Natural killer cell (primary cell): ENCODE results near the gene ADAM23. TPM values are rescaled to one million over a fixed set of nuclear protein-coding genes. Genes with fewer than 3 reads are reported as not detected.

Experiments used
- ATAC-seq, 3 donors: fragments of 150-1000 bp in 2 of 3; fragments of 200-7000 bp in 1 of 3; cut with Tn5 transposase; 1 replicate in 1 of 3; 2 replicates in 2 of 3; pipeline ENCODE4 v1.10.0; 2021; ENCODE audit warnings: mild to moderate bottlenecking in 2 of 3, moderate library complexity in 2 of 3
- DNase-seq, 2 donors: peaks; one replicate each; pipeline versions ENCODE4 v3.0.0 to v3.0.0-alpha.2; 2013 to 2021; ENCODE audit warnings: mixed read lengths in 1 of 2
- H3K27ac ChIP-seq: one replicate; pipeline ENCODE4 v1.5.1; 2013; ENCODE audit warnings: mild to moderate bottlenecking, low read length
- H3K27me3 ChIP-seq: one replicate; pipeline ENCODE4 v1.6.1; 2013; ENCODE audit warnings: low read length; ENCODE audit not compliant: control insufficient read depth, insufficient read depth
- H3K36me3 ChIP-seq: one replicate; pipeline ENCODE4 v1.6.1; 2013; ENCODE audit warnings: low read length; ENCODE audit not compliant: control insufficient read depth, insufficient read depth
- H3K4me1 ChIP-seq: one replicate; pipeline ENCODE4 v1.6.1; 2013; ENCODE audit warnings: low read length; ENCODE audit not compliant: control insufficient read depth, insufficient read depth
- H3K4me3 ChIP-seq: one replicate; pipeline ENCODE4 v1.5.1; 2013; ENCODE audit warnings: low read length
- H3K9me3 ChIP-seq: one replicate; pipeline ENCODE4 v1.6.1; 2013; ENCODE audit warnings: low read length; ENCODE audit not compliant: control insufficient read depth, insufficient read depth
- H3K27ac Mint-ChIP-seq, 2 donors: one replicate each; pipeline ENCODE4 v1.8.0; 2022; ENCODE audit warnings: mild to moderate bottlenecking in 2 of 2, mixed read lengths in 2 of 2, moderate library complexity in 1 of 2
- H3K27me3 Mint-ChIP-seq, 2 donors: one replicate each; pipeline ENCODE4 v1.8.0; 2022; ENCODE audit warnings: low read depth in 2 of 2, mixed read lengths in 2 of 2
- H3K36me3 Mint-ChIP-seq: one replicate; pipeline ENCODE4 v1.8.0; 2022; ENCODE audit warnings: mixed read lengths
- H3K4me1 Mint-ChIP-seq, 2 donors: one replicate each; pipeline ENCODE4 v1.8.0; 2022; ENCODE audit warnings: mixed read lengths in 2 of 2
- H3K4me3 Mint-ChIP-seq: one replicate; pipeline ENCODE4 v1.8.0; 2022; ENCODE audit warnings: mild to moderate bottlenecking, moderate library complexity, mixed read lengths
- H3K9me3 Mint-ChIP-seq, 2 donors: one replicate each; pipeline ENCODE4 v1.8.0; 2022; ENCODE audit warnings: mixed read lengths in 2 of 2
- WGBS: methylation state at CpG from one replicate; pipeline ENCODE4 v1.1.7; 2013; ENCODE audit warnings: missing lambda C conversion rate; ENCODE audit not compliant: insufficient coverage; 5-methylcytosine and 5-hydroxymethylcytosine counted together
- intact Hi-C: fragments of 100-400 bp; cut with micrococcal nuclease; formaldehyde crosslinking; loops from one replicate; pipeline ENCODE4 v1.14.2; 2022
- total RNA-seq, 4 donors: library from RNA; stranded (reverse); fragments of 120-200 nt in 1 of 4; gene quantifications; one replicate each; pipeline versions ENCODE4 v1.2.3 to v1.2.4, GENCODE V29; 2013 to 2022
- TF ChIP-seq, protein P1 (sequence below): fragments of 200-600 bp; IDR thresholded peaks from one replicate; pipeline ENCODE4 v1.8.0; 2022; ENCODE audit warnings: antibody characterized with exemption

ADAM23 gene
- total RNA-seq, 3 donors from 2014 or later (not counting 1 experiment from before 2014, with no cell fraction given): 1.6 TPM; not detected in 2

DNA sequence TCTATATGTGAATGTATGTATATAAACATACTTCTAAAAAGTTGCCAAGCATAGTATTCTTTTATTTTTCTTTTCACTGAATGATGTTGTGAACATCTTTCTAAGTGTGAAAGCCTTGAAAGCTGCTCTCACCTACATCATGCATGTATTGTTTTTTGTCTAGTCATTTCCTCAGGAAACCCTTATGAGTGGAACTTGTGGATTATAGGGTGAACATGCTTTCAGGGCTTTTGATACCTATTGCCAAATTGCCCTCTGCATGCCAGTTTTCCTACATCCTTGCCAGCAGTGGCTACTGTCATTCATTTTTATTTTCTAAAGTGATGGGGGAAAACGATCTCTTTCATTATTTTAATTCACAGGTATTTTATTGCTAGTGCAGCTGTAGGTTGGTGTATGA is 78.3 kb downstream of the ADAM23 start:
- no peaks in the 10 kb centered on the region for H3K36me3 ChIP-seq
- Mint-ChIP-seq H3K4me3 (no peak overlapping the region), H3K27me3 (no peaks in the 10 kb centered on the region), H3K9me3 (peaks cover 0 to 2% of the 10 kb centered on the region in 2 donors), H3K4me1 (no peaks in the 10 kb centered on the region), H3K36me3 (no peaks in the 10 kb centered on the region), H3K27ac (no peak overlapping the region)
- no peaks in the 10 kb centered on the region for H3K27me3 ChIP-seq
- ATAC-seq (no peak), DNase-seq (no peak)
- TF ChIP-seq, protein P1, sequence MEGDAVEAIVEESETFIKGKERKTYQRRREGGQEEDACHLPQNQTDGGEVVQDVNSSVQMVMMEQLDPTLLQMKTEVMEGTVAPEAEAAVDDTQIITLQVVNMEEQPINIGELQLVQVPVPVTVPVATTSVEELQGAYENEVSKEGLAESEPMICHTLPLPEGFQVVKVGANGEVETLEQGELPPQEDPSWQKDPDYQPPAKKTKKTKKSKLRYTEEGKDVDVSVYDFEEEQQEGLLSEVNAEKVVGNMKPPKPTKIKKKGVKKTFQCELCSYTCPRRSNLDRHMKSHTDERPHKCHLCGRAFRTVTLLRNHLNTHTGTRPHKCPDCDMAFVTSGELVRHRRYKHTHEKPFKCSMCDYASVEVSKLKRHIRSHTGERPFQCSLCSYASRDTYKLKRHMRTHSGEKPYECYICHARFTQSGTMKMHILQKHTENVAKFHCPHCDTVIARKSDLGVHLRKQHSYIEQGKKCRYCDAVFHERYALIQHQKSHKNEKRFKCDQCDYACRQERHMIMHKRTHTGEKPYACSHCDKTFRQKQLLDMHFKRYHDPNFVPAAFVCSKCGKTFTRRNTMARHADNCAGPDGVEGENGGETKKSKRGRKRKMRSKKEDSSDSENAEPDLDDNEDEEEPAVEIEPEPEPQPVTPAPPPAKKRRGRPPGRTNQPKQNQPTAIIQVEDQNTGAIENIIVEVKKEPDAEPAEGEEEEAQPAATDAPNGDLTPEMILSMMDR: no peak
- intact Hi-C loops: no loop called here
- no peaks in the 10 kb centered on the region for H3K9me3 ChIP-seq
- H3K4me1 ChIP-seq: no peaks in the 10 kb centered on the region
- H3K27ac ChIP-seq: no peak overlapping the region
- WGBS: no CpG with 5 or more reads among the region's 1 CpG
- no peak overlapping the region for H3K4me3 ChIP-seq

DNA sequence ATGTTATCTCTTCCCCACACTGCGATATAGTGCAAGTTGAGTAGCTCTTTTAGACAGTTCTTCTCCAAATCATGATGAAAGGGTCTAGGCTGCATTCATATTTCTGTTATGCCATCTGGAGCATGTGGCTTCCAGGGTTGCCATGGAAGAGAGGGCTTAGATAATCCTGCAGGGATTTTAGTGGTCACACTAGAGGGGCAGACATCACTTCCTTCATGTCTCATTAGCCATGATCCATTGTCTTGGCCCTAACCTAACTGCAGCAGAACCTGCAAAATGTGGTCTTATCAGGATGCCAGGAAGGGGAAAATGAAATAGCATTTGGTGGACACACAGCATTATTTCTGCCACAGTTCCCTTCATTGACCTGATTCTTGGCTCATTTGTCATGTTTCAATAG is 83.1 kb downstream of the ADAM23 start:
- WGBS: 100% methylated on average over 1 of the region's 1 CpG
- H3K4me1 Mint-ChIP-seq: no peaks in the 10 kb centered on the region
- Histone ChIP-seq H3K4me3 (no peak overlapping the region), H3K4me1 (no peaks in the 10 kb centered on the region), H3K27me3 (no peaks in the 10 kb centered on the region), H3K27ac (no peak overlapping the region), H3K36me3 (no peaks in the 10 kb centered on the region), H3K9me3 (no peaks in the 10 kb centered on the region)
- DNase-seq (no peak), ATAC-seq (no peak)
- no peak overlapping the region for H3K27ac Mint-ChIP-seq
- H3K9me3 Mint-ChIP-seq: peaks cover 2 to 3% of the 10 kb centered on the region in 2 donors
- intact Hi-C loops: no loop called here
- no peaks in the 10 kb centered on the region for H3K36me3 Mint-ChIP-seq
- no peak overlapping the region for H3K4me3 Mint-ChIP-seq
- TF ChIP-seq, protein P1: no peak
- peaks cover 0 to 3% of the 10 kb centered on the region in 2 donors for H3K27me3 Mint-ChIP-seq

DNA sequence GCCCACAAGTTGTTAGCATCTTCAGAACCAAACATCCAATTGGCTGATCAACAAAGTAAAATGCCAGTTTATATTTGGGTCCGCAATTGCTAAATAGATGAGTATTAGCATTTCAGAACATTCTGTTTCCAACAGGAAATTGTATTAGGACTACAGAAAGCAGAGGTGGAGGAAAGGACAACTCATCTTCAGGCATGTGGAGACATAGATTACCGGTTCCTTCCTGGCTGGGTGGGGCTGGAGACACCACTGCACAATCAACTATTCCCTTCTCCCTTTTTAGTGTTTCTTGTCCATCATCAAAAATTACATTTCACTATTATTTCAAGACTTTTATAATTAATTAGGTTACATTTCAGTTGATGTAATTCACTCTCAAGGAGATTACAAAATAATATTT is 83.8 kb downstream of the ADAM23 start:
- H3K27me3 ChIP-seq: no peaks in the 10 kb centered on the region
- ATAC-seq (no peak), DNase-seq (no peak)
- H3K9me3 ChIP-seq: no peaks in the 10 kb centered on the region
- Mint-ChIP-seq H3K9me3 (peaks cover 2 to 3% of the 10 kb centered on the region in 2 donors), H3K27ac (no peak overlapping the region), H3K27me3 (peaks cover 0 to 3% of the 10 kb centered on the region in 2 donors), H3K4me1 (no peaks in the 10 kb centered on the region), H3K4me3 (no peak overlapping the region), H3K36me3 (no peaks in the 10 kb centered on the region)
- no peaks in the 10 kb centered on the region for H3K36me3 ChIP-seq
- TF ChIP-seq, protein P1: no peak
- no peak overlapping the region for H3K4me3 ChIP-seq
- intact Hi-C loops: no loop called here
- WGBS: 95% methylated on average over 2 of the region's 2 CpGs
- H3K27ac ChIP-seq: no peak overlapping the region
- no peaks in the 10 kb centered on the region for H3K4me1 ChIP-seq

DNA sequence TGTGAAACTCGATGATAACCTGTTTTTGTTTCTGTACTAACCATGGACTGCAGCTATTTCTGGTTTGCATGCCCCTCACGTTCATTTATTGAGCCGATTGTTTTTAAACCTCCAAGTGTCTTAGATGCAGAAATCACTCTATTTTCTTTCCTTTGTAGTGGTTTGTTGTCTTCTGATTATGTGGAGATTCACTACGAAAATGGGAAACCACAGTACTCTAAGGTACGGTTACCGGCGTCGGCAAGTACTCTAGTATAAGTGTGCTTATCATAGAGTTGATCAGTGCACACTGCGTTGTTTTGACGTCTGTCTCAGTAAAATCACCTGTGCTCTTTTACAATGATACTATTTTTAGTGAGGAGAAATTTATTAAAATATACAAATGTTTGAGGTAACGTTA is 87.4 kb downstream of the ADAM23 start:
- H3K27ac ChIP-seq: no peak overlapping the region

More for the DNA sequence above, 87.4 kb downstream of the ADAM23 start:
- WGBS: 37% methylated on average over 11 of the region's 11 CpGs
- peak in 1 of 3 donors; percentile 42 for ATAC-seq
- no peaks in the 10 kb centered on the region for H3K27me3 ChIP-seq
- no peak overlapping the region for H3K4me3 ChIP-seq
- Mint-ChIP-seq H3K27me3 (peaks cover 0 to 3% of the 10 kb centered on the region in 2 donors), H3K4me3 (no peak overlapping the region), H3K9me3 (peaks cover 0 to 3% of the 10 kb centered on the region in 2 donors), H3K36me3 (no peaks in the 10 kb centered on the region), H3K27ac (no peak overlapping the region), H3K4me1 (no peaks in the 10 kb centered on the region)
- no peaks in the 10 kb centered on the region for H3K36me3 ChIP-seq
- intact Hi-C loops: no loop called here
- H3K9me3 ChIP-seq: no peaks in the 10 kb centered on the region
- DNase-seq: peak in 1 of 2 donors; percentile 77
- H3K4me1 ChIP-seq: no peaks in the 10 kb centered on the region
- TF ChIP-seq, protein P1: no peak
